Naive B cell (primary cell): Measurements from ENCODE around the gene SCAMP1. TPM values are rescaled to one million over a fixed set of nuclear protein-coding genes. Genes with fewer than 3 reads are reported as not detected.

Experiments
- ATAC-seq, 2 donors: fragments of 150-1000 bp; cut with Tn5 transposase; 2 replicates each; pipeline ENCODE4 v1.10.0; 2021; ENCODE audit warnings: low read depth in 2 of 2, mild to moderate bottlenecking in 2 of 2, moderate library complexity in 2 of 2
- DNase-seq: peaks from one replicate; pipeline ENCODE4 v3.0.0; 2022
- H3K27ac Mint-ChIP-seq, 6 donors: one replicate each; pipeline ENCODE4 v1.8.0; 2020 to 2022; ENCODE audit warnings: mild to moderate bottlenecking in 6 of 6, mixed read lengths in 6 of 6, moderate library complexity in 5 of 6, inconsistent platforms in 2 of 6
- H3K27me3 Mint-ChIP-seq, 3 donors: one replicate each; pipeline ENCODE4 v1.8.0; 2021 to 2022; ENCODE audit warnings: mixed read lengths in 3 of 3, mild to moderate bottlenecking in 1 of 3
- H3K36me3 Mint-ChIP-seq, 2 donors: one replicate each; pipeline ENCODE4 v1.8.0; 2020 to 2022; ENCODE audit warnings: mixed read lengths in 2 of 2, inconsistent platforms in 1 of 2, mild to moderate bottlenecking in 1 of 2
- H3K4me1 Mint-ChIP-seq, 3 donors: one replicate each; pipeline ENCODE4 v1.8.0; 2020 to 2022; ENCODE audit warnings: mixed read lengths in 3 of 3, inconsistent platforms in 1 of 3, mild to moderate bottlenecking in 1 of 3, moderate library complexity in 1 of 3
- H3K4me3 Mint-ChIP-seq, 8 donors: one replicate each; pipeline ENCODE4 v1.8.0; 2020 to 2022; ENCODE audit warnings: mild to moderate bottlenecking in 8 of 8, mixed read lengths in 8 of 8, moderate library complexity in 8 of 8, inconsistent platforms in 2 of 8
- H3K9me3 Mint-ChIP-seq, 7 donors: one replicate each; pipeline ENCODE4 v1.8.0; 2020 to 2022; ENCODE audit warnings: mixed read lengths in 7 of 7, mild to moderate bottlenecking in 5 of 7, inconsistent platforms in 2 of 7, moderate library complexity in 1 of 7
- polyA plus RNA-seq, 6 donors: library from polyadenylated mRNA; unstranded; fragments of 300-500 nt; fragmentation: Illumina TruSeq; gene quantifications; one replicate each; pipeline ENCODE4 v1.2.3, GENCODE V29; 2021; ENCODE audit warnings: low read depth in 6 of 6

The SCAMP1 gene
- polyA plus RNA-seq, 6 donors from 2014 or later: 25.8 to 36.2 (median 32.2) TPM

DNA sequence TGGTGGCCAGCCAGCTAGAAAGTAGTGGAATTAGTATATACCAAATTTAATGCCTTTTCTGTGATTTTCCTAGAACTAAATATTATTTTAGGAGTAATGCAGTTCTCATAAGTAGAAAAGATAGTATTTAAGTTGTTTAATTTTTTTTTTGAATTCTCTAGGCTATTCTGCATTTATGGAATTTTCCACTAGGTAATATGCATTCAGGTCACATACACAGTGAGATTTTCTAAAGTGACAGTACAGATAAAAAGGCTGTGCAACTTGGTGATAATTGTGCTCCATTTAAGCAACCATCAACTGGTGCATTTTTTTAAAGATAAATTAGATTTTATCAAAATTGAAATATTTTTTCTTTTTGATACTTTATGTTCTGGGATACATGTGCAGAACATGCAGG is 111.5 kb downstream of the SCAMP1 start:
- no peaks in the 10 kb centered on the region for H3K27me3 Mint-ChIP-seq
- no peak for DNase-seq
- H3K4me3 Mint-ChIP-seq: no peak overlapping the region
- H3K36me3 Mint-ChIP-seq: no peaks in the 10 kb centered on the region
- ATAC-seq: no peak
- no peak overlapping the region for H3K27ac Mint-ChIP-seq
- no peaks in the 10 kb centered on the region for H3K9me3 Mint-ChIP-seq
- peaks cover 0 to 8% (median 4%) of the 10 kb centered on the region in 3 donors for H3K4me1 Mint-ChIP-seq

DNA sequence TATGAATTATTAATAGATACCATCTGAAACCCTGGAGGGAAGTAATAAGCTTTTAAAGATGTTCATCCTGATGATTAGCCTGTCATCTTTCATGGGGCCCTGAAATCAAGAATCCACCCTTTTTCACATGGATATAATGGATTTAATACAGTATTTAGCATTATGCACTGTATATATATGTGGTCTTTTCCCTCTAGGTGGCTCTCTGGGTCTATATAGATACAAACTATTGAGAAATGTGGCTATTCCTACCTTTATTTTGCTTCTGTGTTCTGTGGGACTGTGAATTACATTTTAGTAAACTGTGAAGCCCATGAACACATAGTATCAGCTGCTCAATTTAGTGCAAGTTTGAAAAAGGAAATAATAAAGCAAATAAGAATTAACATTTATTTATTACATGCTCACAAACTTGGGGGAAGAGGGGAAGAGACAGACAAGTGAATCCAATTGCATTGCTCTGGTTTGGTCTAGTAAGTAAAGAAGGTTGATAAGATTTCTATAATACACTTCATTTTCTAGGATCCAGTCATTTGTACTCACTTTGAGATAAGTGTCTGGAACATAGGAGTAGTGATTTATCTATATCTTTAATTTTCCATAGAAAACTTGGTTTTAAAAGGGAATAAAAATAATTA is 112.2 kb downstream of the SCAMP1 start:
- Mint-ChIP-seq H3K36me3 (no peaks in the 10 kb centered on the region), H3K27me3 (no peaks in the 10 kb centered on the region), H3K4me3 (no peak overlapping the region), H3K27ac (no peak overlapping the region), H3K9me3 (no peaks in the 10 kb centered on the region), H3K4me1 (peaks cover 0 to 4% (median 4%) of the 10 kb centered on the region in 3 donors)
- DNase-seq (no peak), ATAC-seq (no peak)

DNA sequence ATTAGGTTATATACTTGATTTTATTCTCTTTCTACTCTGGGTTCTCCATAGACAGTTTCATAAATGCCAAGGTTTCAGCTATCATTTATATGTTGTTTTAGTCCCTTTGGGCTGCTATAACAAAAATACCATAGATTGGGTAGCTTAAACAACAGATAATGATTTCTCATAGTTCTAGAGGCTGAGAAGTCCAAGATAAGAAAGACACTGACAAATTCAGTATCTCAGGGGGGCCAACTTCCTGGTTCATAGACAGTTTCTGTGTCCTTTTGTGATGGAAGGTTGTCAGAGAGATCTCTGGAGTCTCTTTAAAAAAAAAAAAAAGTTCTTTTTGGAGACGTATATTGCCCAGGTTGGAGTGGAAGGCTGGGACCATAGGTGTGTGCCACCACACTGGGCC is 113.3 kb downstream of the SCAMP1 start:
- no peak overlapping the region for H3K27ac Mint-ChIP-seq
- no peak for ATAC-seq
- no peak overlapping the region for H3K4me3 Mint-ChIP-seq
- H3K9me3 Mint-ChIP-seq: no peaks in the 10 kb centered on the region
- H3K36me3 Mint-ChIP-seq: no peaks in the 10 kb centered on the region
- no peaks in the 10 kb centered on the region for H3K4me1 Mint-ChIP-seq
- no peak for DNase-seq
- no peaks in the 10 kb centered on the region for H3K27me3 Mint-ChIP-seq

DNA sequence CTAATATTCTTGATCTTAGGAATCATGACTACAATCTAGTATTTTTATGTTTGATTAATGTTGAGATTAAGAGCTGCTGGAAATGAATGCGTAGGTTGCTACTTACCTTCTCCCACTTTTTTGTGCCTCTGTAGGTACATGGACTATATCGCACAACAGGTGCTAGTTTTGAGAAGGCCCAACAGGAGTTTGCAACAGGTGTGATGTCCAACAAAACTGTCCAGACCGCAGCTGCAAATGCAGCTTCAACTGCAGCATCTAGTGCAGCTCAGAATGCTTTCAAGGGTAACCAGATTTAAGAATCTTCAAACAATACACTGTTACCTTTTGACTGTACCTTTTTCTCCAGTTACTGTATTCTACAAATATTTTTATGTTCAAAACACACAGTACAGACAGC is 115.0 kb downstream of the SCAMP1 start:
- H3K36me3 Mint-ChIP-seq: no peaks in the 10 kb centered on the region
- H3K4me1 Mint-ChIP-seq: no peaks in the 10 kb centered on the region
- H3K4me3 Mint-ChIP-seq: no peak overlapping the region
- ATAC-seq (no peak), DNase-seq (no peak)
- no peak overlapping the region for H3K27ac Mint-ChIP-seq
- H3K9me3 Mint-ChIP-seq: no peaks in the 10 kb centered on the region
- H3K27me3 Mint-ChIP-seq: no peaks in the 10 kb centered on the region

DNA sequence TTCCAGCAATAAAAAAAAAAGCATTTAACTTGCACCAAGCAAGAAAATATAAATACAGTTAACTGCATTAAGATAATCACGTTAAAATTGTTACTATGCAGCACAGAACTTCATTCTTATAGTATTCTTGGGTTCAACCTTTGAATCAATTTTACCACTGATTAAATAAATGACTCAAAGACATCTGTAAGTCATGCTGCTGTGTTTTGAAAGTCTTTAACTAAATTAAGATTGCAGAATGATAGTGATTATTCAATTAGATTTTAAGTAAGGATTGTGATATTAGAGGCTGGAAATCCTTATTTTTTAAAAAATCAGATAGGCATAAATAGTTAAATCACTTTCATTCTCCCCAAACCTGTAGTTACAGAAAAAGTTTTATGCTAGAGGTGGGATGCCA is 116.4 kb downstream of the SCAMP1 start:
- Mint-ChIP-seq H3K9me3 (no peaks in the 10 kb centered on the region), H3K27ac (no peak overlapping the region), H3K27me3 (no peaks in the 10 kb centered on the region), H3K36me3 (no peaks in the 10 kb centered on the region), H3K4me1 (no peaks in the 10 kb centered on the region), H3K4me3 (no peak overlapping the region)
- DNase-seq (no peak), ATAC-seq (no peak)

DNA sequence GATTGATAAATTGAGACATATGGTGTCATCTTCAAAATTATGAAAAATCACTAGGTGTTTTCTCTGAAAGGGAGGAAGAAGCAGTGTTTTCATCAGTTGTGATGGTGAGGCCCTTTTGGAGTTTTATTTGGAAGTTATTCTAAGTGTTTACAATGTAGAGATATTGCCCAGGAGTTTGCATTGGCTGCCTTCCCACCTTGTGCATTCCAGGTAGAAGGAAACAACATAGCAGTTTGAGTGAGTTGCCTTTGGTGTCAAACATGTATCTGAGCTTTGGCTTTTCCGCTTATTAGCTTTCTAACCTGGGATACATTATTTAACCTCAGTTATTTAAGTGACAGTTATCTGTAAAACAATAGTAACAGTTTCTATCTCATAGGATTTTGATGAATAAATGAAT is 122.5 kb downstream of the SCAMP1 start:
- H3K4me1 Mint-ChIP-seq: peaks cover 18 to 23% (median 21%) of the 10 kb centered on the region in 3 donors
- no peaks in the 10 kb centered on the region for H3K9me3 Mint-ChIP-seq
- H3K27me3 Mint-ChIP-seq: no peaks in the 10 kb centered on the region
- H3K36me3 Mint-ChIP-seq: peaks cover 0 to 7% of the 10 kb centered on the region in 2 donors
- H3K27ac Mint-ChIP-seq: no peak overlapping the region
- H3K4me3 Mint-ChIP-seq: no peak overlapping the region
- DNase-seq (no peak), ATAC-seq (no peak)

DNA sequence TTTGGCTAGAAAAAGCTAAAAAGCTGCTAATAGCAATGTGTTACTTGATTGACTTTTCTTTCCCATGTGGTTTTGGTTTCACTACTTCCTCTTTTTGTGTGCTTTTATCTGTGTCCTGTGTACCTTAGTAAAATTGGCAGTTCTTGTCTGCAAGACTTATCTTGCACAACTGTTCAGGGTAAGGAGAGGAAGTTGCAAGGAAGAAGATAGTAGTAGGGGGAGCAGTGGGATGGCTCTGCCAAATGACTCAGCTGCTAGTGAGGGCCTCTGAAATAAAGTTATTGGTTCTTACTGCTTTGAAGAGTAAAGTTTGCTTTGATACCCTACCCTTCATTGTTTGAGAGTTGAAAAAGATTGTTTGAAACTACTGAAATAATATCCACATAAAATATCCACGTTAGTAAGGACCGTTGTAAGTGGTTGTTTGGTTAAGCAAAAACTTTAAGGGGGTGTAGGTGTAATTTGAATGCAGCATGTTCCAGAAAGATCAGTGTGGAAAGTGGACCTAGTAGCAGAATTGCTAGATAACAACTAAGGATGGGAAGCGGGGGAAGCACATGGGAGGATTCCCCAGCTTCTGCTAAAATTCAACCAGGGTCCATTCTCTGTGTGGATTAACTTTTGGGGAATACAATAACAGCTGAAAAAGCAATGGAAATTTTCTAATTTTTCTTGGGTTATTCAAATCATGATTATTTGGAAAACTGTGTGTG is 123.5 kb downstream of the SCAMP1 start:
- H3K27ac Mint-ChIP-seq: peak overlapping the region in 3 of 6 donors; percentile 10 to 78 (median 48)
- no peaks in the 10 kb centered on the region for H3K27me3 Mint-ChIP-seq
- peaks cover 18 to 23% (median 21%) of the 10 kb centered on the region in 3 donors for H3K4me1 Mint-ChIP-seq
- H3K36me3 Mint-ChIP-seq: peaks cover 0 to 11% of the 10 kb centered on the region in 2 donors
- peak; percentile 96 to 97 for ATAC-seq
- H3K4me3 Mint-ChIP-seq: peak overlapping the region in 7 of 8 donors; percentile 7 to 80 (median 37)
- H3K9me3 Mint-ChIP-seq: no peaks in the 10 kb centered on the region
- DNase-seq: peak; percentile 68

DNA sequence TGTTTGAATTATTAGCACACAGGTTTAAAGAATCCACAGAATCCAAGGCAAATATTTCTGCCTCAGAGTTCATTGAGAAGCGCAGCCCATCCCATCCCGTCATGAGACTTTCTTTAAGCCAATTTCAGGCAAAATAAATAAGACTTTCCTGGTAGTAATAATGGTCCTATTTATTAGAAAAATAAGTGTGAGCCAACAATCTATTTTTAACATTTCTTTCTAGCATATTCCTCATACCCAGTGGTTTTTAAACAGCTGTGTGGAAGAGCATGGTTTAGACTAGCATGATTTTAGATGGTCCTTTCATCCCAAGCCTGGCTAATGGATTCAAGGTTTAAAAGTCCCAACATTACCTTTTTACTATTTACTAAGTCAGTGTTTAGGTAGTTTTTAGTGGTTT is 125.8 kb downstream of the SCAMP1 start:
- Mint-ChIP-seq H3K27me3 (no peaks in the 10 kb centered on the region), H3K4me1 (peaks cover 18 to 23% (median 23%) of the 10 kb centered on the region in 3 donors), H3K4me3 (no peak overlapping the region), H3K36me3 (peaks cover 0 to 11% of the 10 kb centered on the region in 2 donors), H3K27ac (peak overlapping the region in 1 of 6 donors; percentile 10), H3K9me3 (no peaks in the 10 kb centered on the region)
- ATAC-seq (no peak), DNase-seq (no peak)

DNA sequence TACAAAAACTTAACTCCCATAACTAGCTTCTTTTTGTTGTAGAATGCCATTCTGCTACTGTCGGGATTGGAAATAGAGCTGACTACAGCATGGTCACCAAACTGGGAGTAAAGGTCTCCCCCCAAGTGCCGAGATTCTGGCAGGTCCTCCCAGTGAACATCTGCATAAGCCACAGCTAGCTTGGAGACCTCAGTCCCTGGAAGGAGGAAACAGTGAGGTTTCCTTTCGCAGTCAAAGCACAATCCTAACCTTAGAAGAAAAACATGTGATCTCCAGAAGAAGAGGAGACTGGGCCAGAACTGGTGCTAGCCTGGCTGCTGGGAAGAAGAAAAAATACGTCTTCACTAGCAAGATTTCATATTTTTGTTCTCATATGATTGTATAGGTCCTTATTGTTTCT is 127.4 kb downstream of the SCAMP1 start:
- no peaks in the 10 kb centered on the region for H3K9me3 Mint-ChIP-seq
- no peak overlapping the region for H3K4me3 Mint-ChIP-seq
- peaks cover 0 to 11% of the 10 kb centered on the region in 2 donors for H3K36me3 Mint-ChIP-seq
- H3K4me1 Mint-ChIP-seq: peaks cover 16 to 22% (median 20%) of the 10 kb centered on the region in 3 donors
- DNase-seq (no peak), ATAC-seq (no peak)
- H3K27me3 Mint-ChIP-seq: no peaks in the 10 kb centered on the region
- peak overlapping the region in 2 of 6 donors; percentile 24 to 85 for H3K27ac Mint-ChIP-seq

DNA sequence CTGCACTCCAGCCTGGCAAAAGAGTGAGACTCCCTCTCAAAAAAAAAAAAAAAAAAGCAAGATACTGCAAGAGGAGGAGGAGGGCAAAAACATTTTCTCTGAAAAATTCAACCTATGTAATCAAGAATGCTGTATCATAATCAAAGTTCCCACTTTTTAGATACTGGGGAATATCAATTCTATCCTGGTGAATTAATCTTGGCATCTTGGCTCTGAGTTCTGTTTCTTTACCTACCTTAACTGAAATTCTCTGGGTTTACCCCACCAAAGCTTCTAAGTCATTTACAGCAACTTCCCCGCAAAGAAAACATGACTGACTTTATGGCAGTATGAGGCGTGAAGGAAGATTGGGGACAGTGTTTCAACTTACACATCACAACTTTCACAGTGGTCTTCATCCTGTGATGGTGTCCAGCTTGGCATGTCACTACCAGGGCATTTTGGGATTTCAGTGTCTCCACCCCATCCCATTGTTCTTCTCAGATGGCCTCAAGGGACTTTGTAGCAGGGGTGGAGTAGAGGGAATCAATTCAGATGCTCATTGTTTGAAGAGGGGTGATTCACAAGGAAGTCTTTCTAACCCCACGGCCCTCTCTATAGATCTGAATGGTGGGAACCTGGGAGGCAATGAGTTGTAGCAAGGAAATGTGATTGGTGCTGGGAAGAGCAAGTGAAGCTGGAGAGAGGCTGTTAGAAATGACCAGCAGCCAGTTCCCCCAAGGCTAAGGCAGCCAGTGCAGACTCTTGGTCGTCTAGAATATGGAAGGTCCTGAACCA is 130.5 kb downstream of the SCAMP1 start:
- no peak for DNase-seq
- Mint-ChIP-seq H3K4me3 (peak overlapping the region in 1 of 8 donors; percentile 1), H3K4me1 (peaks cover 0 to 8% (median 4%) of the 10 kb centered on the region in 3 donors), H3K27me3 (no peaks in the 10 kb centered on the region), H3K27ac (peak overlapping the region in 2 of 6 donors; percentile 5 to 15), H3K9me3 (no peaks in the 10 kb centered on the region), H3K36me3 (peaks cover 4 to 11% of the 10 kb centered on the region in 2 donors)
- no peak for ATAC-seq

DNA sequence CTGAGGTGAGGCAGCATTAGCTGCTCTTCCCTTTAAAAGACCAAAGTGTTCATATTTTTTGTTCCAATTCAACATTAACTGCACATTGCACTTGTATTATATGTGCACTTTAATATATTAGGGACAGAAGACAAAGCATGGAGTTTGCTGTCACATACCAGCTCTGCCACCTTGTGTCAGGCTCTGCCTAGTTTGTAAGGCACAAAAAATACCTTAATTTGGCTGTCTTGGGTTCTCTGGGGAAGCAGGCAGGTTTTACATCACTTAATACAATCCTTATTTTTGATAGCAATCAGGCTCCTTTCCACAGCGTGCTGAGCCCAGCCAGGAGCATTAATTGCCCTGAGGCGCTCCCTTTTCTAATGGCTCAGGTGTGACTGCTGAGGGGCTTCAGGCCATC is 131.8 kb downstream of the SCAMP1 start:
- peaks cover 0 to 20% (median 13%) of the 10 kb centered on the region in 3 donors for H3K4me1 Mint-ChIP-seq
- ATAC-seq: no peak
- peaks cover 4 to 11% of the 10 kb centered on the region in 2 donors for H3K36me3 Mint-ChIP-seq
- H3K4me3 Mint-ChIP-seq: no peak overlapping the region
- no peaks in the 10 kb centered on the region for H3K27me3 Mint-ChIP-seq
- H3K9me3 Mint-ChIP-seq: no peaks in the 10 kb centered on the region
- H3K27ac Mint-ChIP-seq: peak overlapping the region in 1 of 6 donors; percentile 18
- no peak for DNase-seq

DNA sequence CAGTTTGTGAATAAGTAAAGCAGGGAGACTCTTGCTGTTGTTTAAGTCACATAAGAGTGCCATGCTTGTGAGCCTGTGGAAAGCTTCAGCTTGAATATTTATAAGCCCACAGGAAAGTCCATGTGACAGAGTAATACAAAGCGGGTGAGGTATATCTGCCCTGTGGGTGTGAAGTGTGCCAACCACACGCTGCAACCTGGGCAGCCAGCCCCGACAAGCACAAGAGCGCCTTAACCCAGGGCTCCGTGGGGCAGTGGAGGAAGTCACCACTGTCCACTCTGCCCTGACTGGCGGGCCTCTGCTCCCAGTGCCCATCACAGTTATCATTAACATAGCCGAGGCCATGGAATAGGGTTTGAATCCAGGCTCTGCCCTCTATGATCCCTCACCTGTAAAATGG is 132.2 kb downstream of the SCAMP1 start:
- no peak overlapping the region for H3K4me3 Mint-ChIP-seq
- H3K9me3 Mint-ChIP-seq: no peaks in the 10 kb centered on the region
- H3K27ac Mint-ChIP-seq: no peak overlapping the region
- ATAC-seq (no peak), DNase-seq (no peak)
- no peaks in the 10 kb centered on the region for H3K27me3 Mint-ChIP-seq
- peaks cover 1 to 24% (median 15%) of the 10 kb centered on the region in 3 donors for H3K4me1 Mint-ChIP-seq
- H3K36me3 Mint-ChIP-seq: peaks cover 4 to 7% of the 10 kb centered on the region in 2 donors

DNA sequence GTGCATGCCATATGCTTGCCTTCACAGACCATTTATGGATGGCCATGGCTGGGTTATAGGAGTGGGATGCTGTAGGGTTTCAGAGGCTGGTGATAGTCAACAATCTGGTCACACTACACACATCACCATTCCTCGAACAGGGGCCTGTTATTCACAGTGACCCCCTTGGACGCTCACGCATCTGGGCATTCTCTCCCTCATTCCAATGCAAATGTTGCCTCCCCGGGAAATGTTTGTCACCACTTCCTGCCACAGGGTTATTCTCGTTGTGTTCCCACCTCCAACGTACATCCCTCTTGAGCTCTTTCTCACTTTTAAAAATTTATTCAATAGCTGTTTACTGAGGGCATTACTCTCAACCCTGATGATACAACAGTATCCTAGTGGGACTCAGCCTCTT is 135.4 kb downstream of the SCAMP1 start:
- Mint-ChIP-seq H3K27me3 (no peaks in the 10 kb centered on the region), H3K9me3 (no peaks in the 10 kb centered on the region), H3K4me1 (peaks cover 13 to 43% (median 25%) of the 10 kb centered on the region in 3 donors), H3K36me3 (peaks cover 4% of the 10 kb centered on the region in 2 donors), H3K27ac (peak overlapping the region in 2 of 6 donors; percentile 6 to 10), H3K4me3 (no peak overlapping the region)
- ATAC-seq (no peak), DNase-seq (no peak)
